Measurements from ENCODE around the gene DCLRE1A.

DNA sequence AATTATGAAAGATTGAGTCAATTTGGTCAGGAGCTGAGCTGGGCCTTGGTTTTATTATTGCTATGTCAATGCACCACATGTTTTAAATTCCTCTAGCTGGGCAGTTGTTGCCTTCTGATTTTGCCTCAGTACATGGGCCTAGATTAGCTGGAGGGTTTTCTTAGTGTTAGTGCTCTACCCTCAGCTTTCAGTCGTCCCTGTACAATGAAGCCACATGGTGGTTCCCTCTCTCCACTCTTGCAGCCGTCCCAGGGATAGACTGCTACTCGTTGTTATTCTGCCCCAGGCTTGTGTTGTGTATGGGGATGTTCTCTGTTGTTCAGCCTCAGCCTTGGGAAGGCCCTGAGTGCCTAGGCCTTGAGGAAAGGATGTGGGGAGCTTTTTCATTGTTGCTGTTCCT lies 37.6 kb upstream of the DCLRE1A start:
- TF ChIP-seq, protein P1, sequence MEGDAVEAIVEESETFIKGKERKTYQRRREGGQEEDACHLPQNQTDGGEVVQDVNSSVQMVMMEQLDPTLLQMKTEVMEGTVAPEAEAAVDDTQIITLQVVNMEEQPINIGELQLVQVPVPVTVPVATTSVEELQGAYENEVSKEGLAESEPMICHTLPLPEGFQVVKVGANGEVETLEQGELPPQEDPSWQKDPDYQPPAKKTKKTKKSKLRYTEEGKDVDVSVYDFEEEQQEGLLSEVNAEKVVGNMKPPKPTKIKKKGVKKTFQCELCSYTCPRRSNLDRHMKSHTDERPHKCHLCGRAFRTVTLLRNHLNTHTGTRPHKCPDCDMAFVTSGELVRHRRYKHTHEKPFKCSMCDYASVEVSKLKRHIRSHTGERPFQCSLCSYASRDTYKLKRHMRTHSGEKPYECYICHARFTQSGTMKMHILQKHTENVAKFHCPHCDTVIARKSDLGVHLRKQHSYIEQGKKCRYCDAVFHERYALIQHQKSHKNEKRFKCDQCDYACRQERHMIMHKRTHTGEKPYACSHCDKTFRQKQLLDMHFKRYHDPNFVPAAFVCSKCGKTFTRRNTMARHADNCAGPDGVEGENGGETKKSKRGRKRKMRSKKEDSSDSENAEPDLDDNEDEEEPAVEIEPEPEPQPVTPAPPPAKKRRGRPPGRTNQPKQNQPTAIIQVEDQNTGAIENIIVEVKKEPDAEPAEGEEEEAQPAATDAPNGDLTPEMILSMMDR (conservative IDR thresholded peaks at IDR 0.05) = no peak
- no peak for TF ChIP-seq EZH2 (IDR thresholded peaks at IDR 0.05; ENCODE audit: low read depth)

Data from PC-9 (cell line).